Heart left ventricle (tissue), 13 donors: ENCODE data around the gene ARHGEF28.

ENCODE experiments used
- CTCF ChIP-seq, 12 donors: fragments of 200-600 bp; sonication (generic) in 4 of 12; IDR thresholded peaks; one replicate each; pipeline versions ENCODE4 v1.5.0 to v1.8.0; 2018 to 2022; ENCODE audit warnings: antibody characterized with exemption in 12 of 12, mild to moderate bottlenecking in 5 of 12
- POLR2A ChIP-seq, 2 donors: fragments of 450-650 bp; IDR thresholded peaks; one replicate each; pipeline ENCODE4 v1.6.1; 2017; ENCODE audit warnings: antibody characterized with exemption in 2 of 2, mild to moderate bottlenecking in 2 of 2, moderate library complexity in 2 of 2
- donor health status: ischemic (EF 13 %, LVEDD 7.1; RV severe dilation, severe dysfunction).
- donor health status: DM: no; HTN: yes; CAD: no.
- donor health status: DM: no; HTN: no; CAD: no.
- donor health status: ischemic (EF 25% LVEDD 6.9; RV normal size, moderate dysfunction).
- donor health status: ischemic (EF 25% LVEDD 5.7; RV mildly dilated, moderate dysfunction).
- donor health status: ischemic (EF 35%, LVEDD 5.7; RV mildly dilated, moderate dysfunction).
- donor health status: nonischemic (EF 11% LVEDD 7.7; RV severe dilation, severe dysfunction).
- donor health status: DM: yes; HTN: yes; CAD: no.
- donor health status: PGD.
- donor health status: ischemic (EF 29% LVEDD 5.4; RV normal size, mild dysfunction).
- donor health status: nonischemic (EF 23%, LVEDD 6.1; RV moderate dilation, normal function).

GRCh38 chr5:73777192-73777591, 151.2 kb downstream of the ARHGEF28 start:
- TF ChIP-seq CTCF (IDR thresholded peaks at IDR 0.05) (no peak), POLR2A (IDR thresholded peaks at IDR 0.05) (no peak)
